Mononuclear cell (primary cell): ENCODE data around the gene S100PBP. TPM values are rescaled to one million over a fixed set of nuclear protein-coding genes. Genes with fewer than 3 reads are reported as not detected.

Source experiments
- H3K27me3 ChIP-seq: 2 replicates; pipeline ENCODE4 v1.6.0; 2011; ENCODE audit warnings: low read length, control low read depth; ENCODE audit not compliant: insufficient read depth
- H3K4me1 ChIP-seq: 2 replicates; pipeline ENCODE4 v1.5.1; 2011; ENCODE audit warnings: mild to moderate bottlenecking, low read length, control low read depth; ENCODE audit not compliant: insufficient read depth
- H3K4me3 ChIP-seq: 2 replicates; pipeline ENCODE4 v1.5.1; 2011; ENCODE audit warnings: mild to moderate bottlenecking, low read length, moderate library complexity
- H3K9me3 ChIP-seq: 2 replicates; pipeline ENCODE4 v1.5.1; 2011; ENCODE audit warnings: low read depth, mild to moderate bottlenecking, control low read depth, low read length
- total RNA-seq: library from RNA; depleted of rRNA; stranded (reverse); fragments of >200 nt; gene quantifications from one replicate; pipeline ENCODE4 v1.2.3, GENCODE V29; 2012

Gene S100PBP
- total RNA-seq, 1 donor = 18.5 TPM

DNA sequence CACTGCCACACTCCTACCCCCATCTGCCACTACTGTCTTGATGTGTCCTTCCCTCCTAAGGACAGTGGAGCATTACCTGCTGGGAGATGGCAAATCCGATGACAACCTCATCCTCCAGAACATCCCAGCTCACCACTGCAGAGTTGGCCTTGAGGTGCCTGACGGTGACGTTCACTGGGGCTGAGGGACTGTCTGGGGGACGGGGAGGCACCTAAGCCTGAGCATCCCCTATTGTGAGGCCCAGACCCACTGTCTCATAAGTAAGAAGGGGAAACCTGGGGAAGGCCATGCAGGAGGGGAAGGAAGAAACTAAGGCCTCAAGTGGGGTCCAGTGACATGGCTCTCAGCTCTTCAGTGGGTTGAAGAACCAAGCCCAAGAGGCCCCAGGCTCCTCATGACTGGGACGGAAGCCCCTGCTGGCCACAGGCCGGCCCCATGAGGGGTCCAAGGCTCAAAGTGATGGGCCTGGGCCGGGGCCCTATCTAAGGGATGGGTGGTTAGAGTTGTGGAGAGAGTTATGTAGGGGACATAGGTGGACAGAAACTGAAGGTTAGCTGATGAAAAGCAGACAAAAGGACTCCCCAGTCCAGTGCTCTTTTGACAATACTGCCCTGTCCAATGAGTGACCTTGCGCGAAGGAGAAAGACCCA is 51.5 kb downstream of the S100PBP start:
- no peaks in the 10 kb centered on the region for H3K9me3 ChIP-seq
- H3K27me3 ChIP-seq = peaks cover 26% of the 10 kb centered on the region
- H3K4me3 ChIP-seq = no peak overlapping the region
- peaks cover 7% of the 10 kb centered on the region for H3K4me1 ChIP-seq

GRCh38 chr1:32869923-32870614 is 52.6 kb downstream of the S100PBP start:
- Histone ChIP-seq H3K9me3 (no peaks in the 10 kb centered on the region), H3K4me1 (peaks cover 7% of the 10 kb centered on the region), H3K4me3 (no peak overlapping the region), H3K27me3 (peaks cover 26% of the 10 kb centered on the region)

GRCh38 chr1:32870615-32871363 is 53.3 kb downstream of the S100PBP start, which contains the start of gene FNDC5:
Gene FNDC5 (minus strand): TSS chr1:32870912.
- H3K4me1 ChIP-seq = peaks cover 7% of the 10 kb centered on the region
- no peak within 1 kb of the TSS for H3K4me3 ChIP-seq
- peaks cover 26% of the 10 kb centered on the region for H3K27me3 ChIP-seq
- H3K9me3 ChIP-seq = no peaks in the 10 kb centered on the region

- Histone ChIP-seq H3K9me3 (no peaks in the 10 kb centered on the region), H3K4me1 (peaks cover 7% of the 10 kb centered on the region), H3K4me3 (no peak overlapping the region), H3K27me3 (peaks cover 26% of the 10 kb centered on the region)
These were observed 54.1 kb downstream of the S100PBP start for GRCh38 chr1:32871364-32872191.

- H3K9me3 ChIP-seq = no peaks in the 10 kb centered on the region
- peaks cover 7% of the 10 kb centered on the region for H3K4me1 ChIP-seq
- peaks cover 26% of the 10 kb centered on the region for H3K27me3 ChIP-seq
- no peak overlapping the region for H3K4me3 ChIP-seq
These were observed 54.7 kb downstream of the S100PBP start for GRCh38 chr1:32872192-32872460.

DNA sequence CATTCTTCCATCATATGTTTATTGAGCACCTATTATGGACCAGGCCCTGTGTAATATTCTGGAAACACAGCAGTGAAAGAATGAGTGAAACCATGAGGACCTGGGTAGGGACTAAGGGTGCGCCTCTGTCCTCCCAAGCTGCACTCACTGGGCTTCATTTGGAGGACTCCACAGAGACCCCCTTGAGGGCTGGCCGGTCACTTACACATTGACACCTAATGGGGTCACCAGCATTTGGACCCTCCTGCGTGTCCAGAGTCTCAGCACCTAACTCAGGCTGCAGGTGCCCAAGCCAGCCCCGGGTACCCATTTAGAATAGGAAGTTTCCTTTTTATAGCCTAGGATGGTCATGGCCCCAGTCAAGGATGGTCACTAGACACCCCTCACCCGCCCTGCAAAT is 56.0 kb downstream of the S100PBP start:
- Histone ChIP-seq H3K4me1 (peaks cover 7% of the 10 kb centered on the region), H3K9me3 (no peaks in the 10 kb centered on the region), H3K4me3 (no peak overlapping the region), H3K27me3 (peaks cover 26% of the 10 kb centered on the region)

- no peaks in the 10 kb centered on the region for H3K9me3 ChIP-seq
- peaks cover 6% of the 10 kb centered on the region for H3K4me1 ChIP-seq
- peaks cover 16% of the 10 kb centered on the region for H3K27me3 ChIP-seq
- H3K4me3 ChIP-seq = no peak overlapping the region
These were observed 57.7 kb downstream of the S100PBP start for GRCh38 chr1:32874860-32875752.

- Histone ChIP-seq H3K27me3 (peaks cover 7% of the 10 kb centered on the region), H3K9me3 (no peaks in the 10 kb centered on the region), H3K4me1 (no peaks in the 10 kb centered on the region), H3K4me3 (no peak overlapping the region)
These were observed 59.1 kb downstream of the S100PBP start for GRCh38 chr1:32876341-32877210.

- no peaks in the 10 kb centered on the region for H3K27me3 ChIP-seq
- H3K9me3 ChIP-seq = no peaks in the 10 kb centered on the region
- H3K4me3 ChIP-seq = no peak overlapping the region
- H3K4me1 ChIP-seq = no peaks in the 10 kb centered on the region
These were observed 60.0 kb downstream of the S100PBP start for GRCh38 chr1:32877211-32878110.

GRCh38 chr1:32878183-32878582 is 60.7 kb downstream of the S100PBP start:
- no peaks in the 10 kb centered on the region for H3K4me1 ChIP-seq
- H3K4me3 ChIP-seq = no peak overlapping the region
- H3K27me3 ChIP-seq = no peaks in the 10 kb centered on the region
- no peaks in the 10 kb centered on the region for H3K9me3 ChIP-seq

DNA sequence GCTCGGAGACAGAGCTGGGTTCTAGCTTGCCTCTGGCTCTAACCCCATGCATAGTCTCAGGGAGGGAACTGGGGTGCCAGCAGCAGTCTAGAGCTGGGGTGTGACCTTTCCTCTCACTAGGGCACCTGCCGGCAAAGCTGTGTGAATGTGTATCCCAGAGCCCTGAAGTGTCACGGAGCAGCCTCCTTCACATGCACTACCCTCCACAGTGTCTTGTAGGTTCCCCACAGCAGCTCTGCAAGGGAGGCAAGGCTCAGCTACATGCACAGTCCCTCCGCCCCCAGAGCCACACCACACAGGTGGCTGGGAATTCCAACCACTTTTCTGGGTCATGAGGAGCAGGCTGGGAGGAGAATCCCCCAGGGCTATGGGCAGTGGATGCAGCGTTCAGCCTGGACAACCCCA is 61.2 kb downstream of the S100PBP start:
- H3K4me3 ChIP-seq = no peak overlapping the region
- peaks cover 3% of the 10 kb centered on the region for H3K27me3 ChIP-seq
- no peaks in the 10 kb centered on the region for H3K9me3 ChIP-seq

GRCh38 chr1:32881291-32881690 is 63.8 kb downstream of the S100PBP start:
- H3K4me1 ChIP-seq = no peaks in the 10 kb centered on the region
- peaks cover 12% of the 10 kb centered on the region for H3K27me3 ChIP-seq
- H3K9me3 ChIP-seq = no peaks in the 10 kb centered on the region
- H3K4me3 ChIP-seq = no peak overlapping the region

More for the DNA sequence above, 61.2 kb downstream of the S100PBP start:
- no peaks in the 10 kb centered on the region for H3K4me1 ChIP-seq
